A673 (cell line): ENCODE data around the gene MX2. TPM values are rescaled to one million over a fixed set of nuclear protein-coding genes. Genes with fewer than 3 reads are reported as not detected.

ENCODE experiments used
- BruUV-seq: library from RNA; stranded (reverse); fragments of 400-500 nt; replicated peaks from 2 replicates; lab custom pipeline; 2021; lab: Mats Ljungman, UMichigan
- CTCF ChIA-PET: fragments of 300-600 bp; sonication (Branson Sonifier 250); formaldehyde crosslinking; loops from one replicate; lab custom pipeline; 2022; ENCODE audit warnings: antibody characterized with exemption; lab: Charles Lee
- POLR2A ChIA-PET: fragments of 300-600 bp; sonication (Branson Sonifier 250); formaldehyde crosslinking; loops from one replicate; lab custom pipeline; 2022; ENCODE audit warnings: antibody characterized with exemption; ENCODE audit not compliant: low non-redundant PET; lab: Charles Lee
- DNase-seq: peaks from one replicate; pipeline ENCODE4 v3.0.0-alpha.2; 2015; ENCODE audit warnings: low spot score
- H3K27ac ChIP-seq: fragments of 200-600 bp; sonication (generic); 2 replicates; pipeline ENCODE4 v1.5.1; 2016; ENCODE audit warnings: mixed run types, low read depth, mild to moderate bottlenecking, mixed read lengths, antibody characterized with exemption, low read length; ENCODE audit not compliant: poor library complexity, severe bottlenecking
- H3K27me3 ChIP-seq: fragments of 200-600 bp; sonication (generic); replicated peaks from 2 replicates; pipeline ENCODE4 v1.6.1; 2017; ENCODE audit warnings: mixed run types, low read depth, mild to moderate bottlenecking, mixed read lengths, antibody characterized with exemption, low read length; ENCODE audit not compliant: insufficient read depth, poor library complexity
- H3K36me3 ChIP-seq: fragments of 200-600 bp; sonication (generic); 2 replicates; pipeline ENCODE4 v1.6.1; 2016; ENCODE audit warnings: mixed run types, mild to moderate bottlenecking, mixed read lengths, antibody characterized with exemption, low read length; ENCODE audit not compliant: insufficient read depth, poor library complexity, severe bottlenecking
- H3K4me1 ChIP-seq: fragments of 200-600 bp; sonication (generic); 2 replicates; pipeline ENCODE4 v1.6.1; 2017; ENCODE audit warnings: mixed run types, mild to moderate bottlenecking, mixed read lengths, antibody characterized with exemption, low read length; ENCODE audit not compliant: insufficient read depth, poor library complexity, severe bottlenecking
- H3K4me3 ChIP-seq: fragments of 200-600 bp; sonication (generic); 2 replicates; pipeline ENCODE4 v1.5.1; 2016; ENCODE audit warnings: low read depth, mixed run types, mild to moderate bottlenecking, mixed read lengths, low read length; ENCODE audit not compliant: poor library complexity, severe bottlenecking
- H3K9me3 ChIP-seq: fragments of 200-600 bp; sonication (generic); 2 replicates; pipeline ENCODE4 v1.6.1; 2016; ENCODE audit warnings: mixed run types, low read depth, mild to moderate bottlenecking, mixed read lengths, antibody characterized with exemption, low read length; ENCODE audit not compliant: poor library complexity, severe bottlenecking
- CTCF ChIP-seq: fragments of 300-800, 200-600 bp; sonication (generic); conservative IDR thresholded peaks from 2 replicates; pipeline ENCODE4 v1.5.1; 2017; ENCODE audit warnings: low read depth, mild to moderate bottlenecking, antibody characterized with exemption, low read length, moderate library complexity, mixed read lengths
- EZH2 ChIP-seq: fragments of 200-600 bp; sonication (generic); IDR thresholded peaks from 2 replicates; pipeline ENCODE4 v1.6.1; 2017; ENCODE audit warnings: borderline replicate concordance, low read depth, mild to moderate bottlenecking, mixed read lengths, antibody characterized with exemption, low read length; ENCODE audit not compliant: poor library complexity, severe bottlenecking
- intact Hi-C: fragments of 100-400 bp; cut with micrococcal nuclease; formaldehyde crosslinking; loops from one replicate; pipeline ENCODE4 v1.10.0; 2022; ENCODE audit not compliant: unreplicated experiment
- total RNA-seq: library from RNA; stranded (reverse); gene quantifications from 2 replicates; pipeline ENCODE4 v1.2.3, GENCODE V29; 2021

Gene MX2
- total RNA-seq, 1 experiment from 2014 or later = not detected

- no peak overlapping the region for H3K4me3 ChIP-seq
- H3K4me1 ChIP-seq = no peaks in the 10 kb centered on the region
- intact Hi-C loops = no loop called here
- no peak for DNase-seq
- H3K9me3 ChIP-seq = no peaks in the 10 kb centered on the region
- H3K36me3 ChIP-seq = no peaks in the 10 kb centered on the region
- POLR2A ChIA-PET = no interaction called here
- CTCF ChIA-PET = no interaction called here
- H3K27ac ChIP-seq = no peak overlapping the region
- BruUV-seq = no TSS peak
- TF ChIP-seq EZH2 (no peak), CTCF (no peak)
- H3K27me3 ChIP-seq = no peaks in the 10 kb centered on the region
Observed at GRCh38 chr21:41445465-41445862, 83.6 kb downstream of the MX2 start.

GRCh38 chr21:41446586-41446985, 84.8 kb downstream of the MX2 start:
- no peaks in the 10 kb centered on the region for H3K9me3 ChIP-seq
- TF ChIP-seq EZH2 (no peak), CTCF (no peak)
- no TSS peak for BruUV-seq
- ChIA-PET CTCF (no interaction called here), POLR2A (no interaction called here)
- intact Hi-C loops = no loop called here
- no peaks in the 10 kb centered on the region for H3K4me1 ChIP-seq
- no peaks in the 10 kb centered on the region for H3K36me3 ChIP-seq
- H3K27me3 ChIP-seq = no peaks in the 10 kb centered on the region
- DNase-seq = no peak
- no peak overlapping the region for H3K27ac ChIP-seq
- H3K4me3 ChIP-seq = no peak overlapping the region

GRCh38 chr21:41447356-41447755, 85.5 kb downstream of the MX2 start:
- Histone ChIP-seq H3K36me3 (no peaks in the 10 kb centered on the region), H3K27ac (no peak overlapping the region), H3K9me3 (no peaks in the 10 kb centered on the region), H3K4me1 (no peaks in the 10 kb centered on the region), H3K27me3 (no peaks in the 10 kb centered on the region), H3K4me3 (no peak overlapping the region)
- TF ChIP-seq CTCF = no peak
- TF ChIP-seq EZH2 = no peak
- ChIA-PET CTCF (no interaction called here), POLR2A (no interaction called here)
- BruUV-seq = no TSS peak
- intact Hi-C loops = no loop called here
- DNase-seq = no peak
